H1 (cell line): ENCODE results near the gene FRMD3. TPM values are rescaled to one million over a fixed set of nuclear protein-coding genes. Genes with fewer than 3 reads are reported as not detected.

Experiments
- ATF2 ChIP-seq: IDR thresholded peaks from 2 replicates; pipeline ENCODE4 v1.6.1; 2012; ENCODE audit warnings: low read length, inconsistent platforms
- CTCF ChIP-seq, 3 experiments: IDR thresholded peaks; 1 replicate in 2 of 3; 2 replicates in 1 of 3; pipeline versions ENCODE4 v1.5.1 to v1.6.1; 2011; ENCODE audit warnings: low read length in 3 of 3, mild to moderate bottlenecking in 3 of 3, inconsistent platforms in 2 of 3, low read depth in 1 of 3, moderate library complexity in 1 of 3; ENCODE audit not compliant: insufficient read depth in 1 of 3; ENCODE audit errors: control extremely low read depth in 1 of 3
- EP300 ChIP-seq, 2 experiments: IDR thresholded peaks; 1 replicate in 1 of 2; 2 replicates in 1 of 2; pipeline ENCODE4 v1.6.1; 2011 to 2012; ENCODE audit warnings: low read depth in 2 of 2, low read length in 2 of 2, mild to moderate bottlenecking in 2 of 2, borderline replicate concordance in 1 of 2, inconsistent platforms in 1 of 2, moderate library complexity in 1 of 2
- FOSL1 ChIP-seq: IDR thresholded peaks from 2 replicates; pipeline ENCODE4 v1.6.1; 2011; ENCODE audit warnings: mild to moderate bottlenecking, low read depth, low read length, moderate library complexity; ENCODE audit not compliant: insufficient read depth
- GABPA ChIP-seq: IDR thresholded peaks from 2 replicates; pipeline ENCODE4 v1.6.1; 2011; ENCODE audit warnings: mild to moderate bottlenecking, low read length, moderate library complexity, borderline replicate concordance; ENCODE audit not compliant: insufficient read depth
- GTF2F1 ChIP-seq: IDR thresholded peaks from 2 replicates; pipeline ENCODE4 v1.6.1; 2012; ENCODE audit warnings: low read depth, low read length, improper control_type of control experiment, borderline replicate concordance
- HDAC2 ChIP-seq, 2 experiments: fragments of 300-600 bp in 1 of 2; sonication (generic) in 1 of 2; IDR thresholded peaks; 2 replicates each; pipeline ENCODE4 v1.6.1; 2011 to 2012; ENCODE audit warnings: low read depth in 2 of 2, low read length in 2 of 2, mild to moderate bottlenecking in 2 of 2, moderate library complexity in 2 of 2, borderline replicate concordance in 1 of 2, inconsistent platforms in 1 of 2
- JUND ChIP-seq: IDR thresholded peaks from 2 replicates; pipeline ENCODE4 v1.6.1; 2011; ENCODE audit warnings: mild to moderate bottlenecking, improper control_type of control experiment, low read length
- MAX ChIP-seq: IDR thresholded peaks from 2 replicates; pipeline ENCODE4 v1.6.1; 2012; ENCODE audit warnings: inconsistent platforms
- NANOG ChIP-seq: IDR thresholded peaks from 2 replicates; pipeline ENCODE4 v1.6.1; 2011; ENCODE audit warnings: low read length, low read depth, mild to moderate bottlenecking, inconsistent platforms; ENCODE audit not compliant: insufficient read depth, poor library complexity, severe bottlenecking
- RAD21 ChIP-seq, 2 experiments: IDR thresholded peaks in 1 of 2; conservative IDR thresholded peaks in 1 of 2; 2 replicates each; pipeline ENCODE4 v1.6.1; 2011; ENCODE audit warnings: low read depth in 2 of 2, low read length in 2 of 2, improper control_type of control experiment in 1 of 2, inconsistent platforms in 1 of 2, mild to moderate bottlenecking in 1 of 2, moderate library complexity in 1 of 2
- SIN3A ChIP-seq, 2 experiments: IDR thresholded peaks in 1 of 2; conservative IDR thresholded peaks in 1 of 2; 2 replicates each; pipeline ENCODE4 v1.6.1; 2011 to 2012; ENCODE audit warnings: low read length in 2 of 2, improper control_type of control experiment in 1 of 2, low read depth in 1 of 2, mild to moderate bottlenecking in 1 of 2
- SP2 ChIP-seq: IDR thresholded peaks from 2 replicates; pipeline ENCODE4 v1.6.1; 2012; ENCODE audit warnings: mild to moderate bottlenecking, low read length, inconsistent platforms
- SP4 ChIP-seq: IDR thresholded peaks from 2 replicates; pipeline ENCODE4 v1.6.1; 2012; ENCODE audit warnings: low read length, inconsistent platforms
- TAF7 ChIP-seq: optimal IDR thresholded peaks from 2 replicates; pipeline ENCODE3; 2011; ENCODE audit warnings: low read depth, mild to moderate bottlenecking, inconsistent platforms, low read length, moderate library complexity, borderline replicate concordance
- TBP ChIP-seq: IDR thresholded peaks from 2 replicates; pipeline ENCODE4 v1.6.1; 2011; ENCODE audit warnings: low read depth, low read length, improper control_type of control experiment
- YY1 ChIP-seq: IDR thresholded peaks from 2 replicates; pipeline ENCODE4 v1.6.1; 2011; ENCODE audit warnings: low read depth, mild to moderate bottlenecking, low read length
- polyA plus RNA-seq, 7 experiments: library from polyadenylated mRNA; depleted of rRNA in 3 of 7; stranded (reverse) in 5 of 7; unstranded in 2 of 7; fragments of >200 nt in 5 of 7; fragments of 200-250 nt in 2 of 7; gene quantifications; 1 replicate in 5 of 7; 2 replicates in 1 of 7; 4 replicates in 1 of 7; pipeline versions ENCODE4 v1.2.1 to v1.2.3, GENCODE V29; 2011 to 2013; ENCODE audit warnings: missing spikeins in 2 of 7, mixed read lengths in 2 of 7
- total RNA-seq: library from RNA; stranded (reverse); fragmentation: NEBNext Ultra II Directional; extraction: Animal tissue kit (Norgen Biotek cat#: 25700); gene quantifications from 2 replicates; pipeline ENCODE4 v1.2.1, GENCODE V29; 2021

The FRMD3 gene
- total and polyA plus RNA-seq, 2 of the 8 experiments (the other 6 are each of a cell fraction or from before 2014, with no cell fraction given) = 0.15 to 1.4 TPM

GRCh38 chr9:83583151-83584014 is 45.2 kb upstream of the FRMD3 start (continued):
- TF ChIP-seq HDAC2 (IDR thresholded peaks at IDR 0.05; ENCODE audit: borderline replicate concordance in 1 of 2, low read depth in 2 of 2, low read length in 2 of 2) = no peak
- no peak for TF ChIP-seq MAX
- TF ChIP-seq SP2 = no peak
- no peak for TF ChIP-seq SP4
- TF ChIP-seq GTF2F1 = no peak
- no peak for TF ChIP-seq SIN3A (conservative IDR thresholded peaks at IDR 0.05 in 1 of 2, IDR thresholded peaks at IDR 0.05 in 1 of 2; ENCODE audit: low read depth in 1 of 2, low read length in 2 of 2)
- peak; percentile 59 for TF ChIP-seq RAD21 (IDR thresholded peaks at IDR 0.05 in 1 of 2, conservative IDR thresholded peaks at IDR 0.05 in 1 of 2; ENCODE audit: low read depth in 2 of 2, low read length in 2 of 2)
- 0 out of 3 replicates have a peak, but pooled peaks of 1 of the 2 experiments have one; percentile 30 for TF ChIP-seq EP300 (IDR thresholded peaks at IDR 0.05; ENCODE audit: borderline replicate concordance in 1 of 2, low read depth in 2 of 2, low read length in 2 of 2)
- TF ChIP-seq JUND = no peak
- no peak for TF ChIP-seq TBP
- TF ChIP-seq FOSL1 = no peak
- no peak for TF ChIP-seq TAF7
- TF ChIP-seq CTCF (IDR thresholded peaks at IDR 0.05; ENCODE audit: control extremely low read depth in 1 of 3, insufficient read depth in 1 of 3, low read depth in 1 of 3, low read length in 3 of 3) = peak; percentile 22 to 85 (median 67)
- peak; percentile 54; the same call in 1 of the 2 replicates for TF ChIP-seq YY1
- TF ChIP-seq GABPA = no peak
- TF ChIP-seq NANOG = no peak
- TF ChIP-seq ATF2 = no peak
